Erythroblast (primary cell): ENCODE data around the gene LIMS1.
"Not testable (repeated sequence)": the region's sequence is repeated elsewhere in the genome, so short reads cannot be mapped to it uniquely, and the experiment has no call there.

Experiments used
- DNase-seq, 2 experiments: peaks; one replicate each; lab custom pipeline; 2025; lab: John Stamatoyannopoulos, UW
- GATA1 ChIP-seq: IDR thresholded peaks from 2 replicates; pipeline ENCODE4 v1.6.1; 2011; ENCODE audit warnings: low read depth, mild to moderate bottlenecking, control low read depth, low read length, moderate library complexity
- POLR2A ChIP-seq: IDR thresholded peaks from 2 replicates; pipeline ENCODE4 v1.6.1; 2011; ENCODE audit warnings: mild to moderate bottlenecking, low read length

Gene LIMS1

DNA sequence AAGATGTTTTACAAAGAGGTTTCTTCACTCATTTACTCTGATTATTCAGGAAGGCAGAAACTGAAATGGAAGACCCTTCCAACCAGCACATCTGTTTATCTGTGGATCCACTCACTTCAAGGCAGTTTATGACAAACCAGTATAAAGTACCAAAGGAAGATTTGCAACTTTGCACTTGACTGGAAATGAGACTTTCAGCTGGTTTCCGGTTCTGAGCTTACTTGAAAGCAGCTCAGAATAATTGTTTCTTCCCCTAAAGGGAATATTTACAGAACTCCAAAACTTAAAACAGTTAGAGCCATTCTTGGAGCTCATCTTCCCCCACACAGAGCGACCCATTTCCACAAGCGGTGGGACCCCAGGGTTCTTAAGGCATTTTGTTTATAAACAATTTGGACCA is 129.8 kb downstream of the LIMS1 start:
- DNase-seq: not testable (repeated sequence)

DNA sequence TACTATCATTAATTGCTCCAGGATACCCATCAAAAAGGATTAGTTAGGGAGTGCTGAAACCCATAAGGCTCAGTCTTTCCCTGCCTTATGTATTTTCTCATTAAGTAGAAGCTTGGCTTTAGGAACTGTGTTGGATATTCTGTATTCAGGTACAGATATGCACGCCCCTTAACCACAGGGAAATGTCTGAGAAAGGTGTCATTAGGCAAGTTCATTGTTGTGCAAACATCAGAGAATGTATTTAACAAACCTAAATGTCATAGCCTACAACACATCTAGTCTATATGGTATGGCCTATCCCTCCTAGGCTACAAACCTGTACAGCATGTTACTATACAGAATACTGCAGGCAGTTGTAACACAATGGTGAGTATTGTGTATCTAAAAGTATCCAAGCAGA is 130.7 kb downstream of the LIMS1 start:
- not testable (repeated sequence) for DNase-seq

DNA sequence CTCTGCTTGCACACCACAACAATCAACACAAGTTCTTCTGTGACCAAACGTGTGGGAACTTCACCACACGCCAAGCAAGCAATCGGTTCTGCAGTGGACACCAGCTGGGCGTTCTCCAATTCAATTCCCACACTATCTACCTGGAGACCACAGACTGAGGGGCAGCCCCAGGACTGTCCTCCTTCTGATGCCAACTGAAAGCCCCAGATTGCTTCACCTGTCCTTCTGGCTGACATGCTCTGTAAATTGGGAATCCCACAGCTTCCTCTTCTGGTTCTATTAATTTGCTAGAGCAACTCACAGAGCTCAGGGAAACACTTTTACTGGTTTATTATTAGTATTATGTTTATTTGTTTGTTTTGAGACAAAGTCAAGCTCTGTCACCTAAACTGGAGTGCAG is 131.7 kb downstream of the LIMS1 start:
- DNase-seq: not testable (repeated sequence)

DNA sequence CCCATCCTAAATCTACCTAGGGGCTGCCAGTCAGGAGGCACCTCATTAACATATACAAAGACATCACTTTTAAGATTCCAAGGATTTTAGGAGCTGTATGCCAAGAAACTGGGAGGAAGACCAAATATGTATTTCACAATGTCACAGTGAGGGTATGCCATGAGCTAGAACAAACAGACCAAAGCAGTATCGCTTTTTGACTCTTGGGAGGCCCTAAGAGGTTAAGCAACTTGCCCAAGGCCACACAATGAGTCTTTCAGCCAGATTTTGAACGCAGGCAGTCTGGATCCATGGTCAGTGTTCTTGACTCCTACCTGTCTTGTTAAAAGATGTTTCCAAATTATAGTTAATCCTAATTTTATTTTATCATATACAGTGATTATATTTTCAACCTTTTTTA is 132.9 kb downstream of the LIMS1 start:
- not testable (repeated sequence) for DNase-seq

DNA sequence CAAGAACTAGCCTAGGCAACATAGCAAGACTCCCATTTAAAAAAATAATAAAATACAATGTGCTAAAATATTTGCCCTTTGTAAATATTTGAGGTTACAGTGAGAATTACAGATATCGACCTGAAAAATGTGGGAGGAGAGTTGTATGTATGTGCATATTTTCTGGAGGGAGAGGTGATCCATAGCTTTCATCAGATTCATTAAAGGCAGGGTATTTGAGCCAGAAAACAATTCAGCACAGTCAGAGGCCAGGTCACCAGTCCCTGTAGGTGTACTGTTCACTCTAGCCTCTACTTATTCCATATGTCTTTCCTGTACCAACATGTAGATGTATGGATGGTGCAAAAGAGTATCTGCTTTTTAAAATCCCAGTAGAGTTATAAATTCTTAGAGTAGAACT is 136.0 kb downstream of the LIMS1 start:
- DNase-seq: not testable (repeated sequence)

DNA sequence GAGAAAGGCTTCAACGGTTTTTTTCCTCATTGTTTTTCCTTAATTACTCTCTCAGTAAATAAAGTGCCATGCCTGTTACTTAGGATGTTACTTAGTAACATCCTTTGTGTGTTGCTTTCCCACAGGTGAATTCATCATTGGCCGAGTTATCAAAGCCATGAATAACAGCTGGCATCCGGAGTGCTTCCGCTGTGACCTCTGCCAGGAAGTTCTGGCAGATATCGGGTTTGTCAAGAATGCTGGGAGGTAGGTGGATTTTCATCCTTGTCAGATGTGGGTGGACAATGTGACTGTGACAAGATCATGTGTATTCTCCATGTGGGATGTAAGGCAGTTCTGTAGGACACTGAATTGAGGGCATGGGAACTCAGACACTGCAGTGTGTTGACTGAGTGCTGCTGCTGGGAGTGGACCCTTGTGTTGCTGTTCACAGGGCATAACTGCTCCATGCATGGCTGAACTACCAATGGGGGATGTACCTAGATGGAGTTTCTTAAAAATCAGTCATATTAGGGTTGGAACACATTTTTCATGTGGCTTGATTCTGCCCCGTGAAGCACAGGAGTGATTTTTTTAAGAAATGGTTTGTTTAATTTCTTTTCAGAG is 138.0 kb downstream of the LIMS1 start:
- DNase-seq: not testable (repeated sequence)

DNA sequence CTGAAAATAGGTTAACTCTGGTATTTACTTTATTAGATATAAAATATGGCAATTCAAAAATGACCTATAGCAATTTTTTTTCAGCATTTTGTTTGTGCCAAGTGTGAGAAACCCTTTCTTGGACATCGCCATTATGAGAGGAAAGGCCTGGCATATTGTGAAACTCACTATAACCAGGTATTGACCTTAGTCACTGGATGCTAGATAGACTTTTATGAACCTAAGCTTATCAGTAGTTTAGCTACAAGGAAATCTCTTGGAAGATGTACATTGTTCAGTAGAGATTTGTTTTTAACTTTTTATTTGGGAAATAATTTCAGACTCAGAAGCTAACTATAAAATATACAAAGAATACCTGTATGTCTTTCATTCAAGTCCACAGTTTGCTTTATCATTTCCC is 142.3 kb downstream of the LIMS1 start:
- not testable (repeated sequence) for DNase-seq

DNA sequence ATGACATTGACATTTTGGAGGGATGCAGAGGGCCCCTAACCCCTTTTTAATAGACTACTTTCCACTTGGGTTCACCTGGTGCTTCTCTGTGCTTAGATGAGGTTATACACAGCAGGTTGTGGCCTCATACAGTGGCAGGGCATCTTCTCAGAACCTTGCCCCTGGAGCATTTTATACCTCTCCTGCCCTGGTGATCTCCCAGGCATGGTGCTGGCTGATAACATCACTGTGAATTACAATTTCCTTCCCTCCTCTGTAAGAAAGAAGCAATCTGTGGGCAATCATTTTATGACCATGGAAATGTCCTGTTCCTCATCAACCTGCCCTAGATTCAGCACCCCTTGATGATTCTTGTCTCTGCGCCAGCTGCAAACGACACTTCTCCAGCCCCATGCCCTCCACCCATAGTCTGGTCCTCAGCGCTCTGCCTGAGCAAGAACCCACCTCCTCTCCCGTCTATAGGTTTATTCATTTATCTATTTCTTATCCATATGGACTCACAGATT is 143.0 kb downstream of the LIMS1 start:
- not testable (repeated sequence) for DNase-seq

DNA sequence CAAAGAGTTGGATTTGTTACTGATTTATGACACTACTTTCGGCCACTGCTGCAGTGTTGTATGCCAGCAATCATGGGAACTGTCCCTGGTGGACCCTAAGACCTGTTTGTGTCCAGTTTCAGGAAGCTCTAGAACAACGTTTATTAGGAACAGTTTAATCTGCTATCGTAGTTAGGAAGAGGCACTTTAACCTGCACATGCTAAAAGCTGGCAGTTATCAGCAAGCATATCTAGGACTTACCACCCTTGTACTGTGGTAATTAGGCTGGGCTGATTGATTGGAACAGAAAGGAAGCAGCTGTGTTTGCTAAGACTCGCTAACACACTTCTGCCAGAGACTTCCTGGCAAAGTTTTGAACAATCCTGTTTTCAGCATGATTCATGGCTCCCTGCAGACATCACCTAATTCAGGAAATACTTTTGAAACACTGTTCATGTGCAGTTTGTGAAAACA is 144.0 kb downstream of the LIMS1 start:
- DNase-seq: not testable (repeated sequence)

DNA sequence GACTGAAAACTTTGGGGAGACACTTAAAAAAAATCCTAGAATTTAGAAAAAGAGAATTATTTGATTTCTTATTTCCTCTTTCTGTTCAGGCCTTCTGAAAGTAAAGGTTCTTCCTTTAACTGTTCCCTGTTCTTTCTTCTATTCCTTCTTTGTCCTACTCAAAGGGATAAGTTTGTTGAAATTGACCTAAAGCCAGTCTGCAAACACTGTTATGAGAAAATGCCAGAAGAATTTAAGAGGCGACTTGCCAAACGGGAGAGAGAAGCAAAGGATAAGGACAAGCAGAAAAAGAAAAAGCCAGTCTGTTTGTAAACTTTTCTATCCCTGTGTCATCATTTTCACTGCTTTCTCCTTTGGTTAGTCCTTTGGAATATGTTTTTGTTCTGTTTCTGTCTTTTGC is 146.5 kb downstream of the LIMS1 start:
- not testable (repeated sequence) for DNase-seq

DNA sequence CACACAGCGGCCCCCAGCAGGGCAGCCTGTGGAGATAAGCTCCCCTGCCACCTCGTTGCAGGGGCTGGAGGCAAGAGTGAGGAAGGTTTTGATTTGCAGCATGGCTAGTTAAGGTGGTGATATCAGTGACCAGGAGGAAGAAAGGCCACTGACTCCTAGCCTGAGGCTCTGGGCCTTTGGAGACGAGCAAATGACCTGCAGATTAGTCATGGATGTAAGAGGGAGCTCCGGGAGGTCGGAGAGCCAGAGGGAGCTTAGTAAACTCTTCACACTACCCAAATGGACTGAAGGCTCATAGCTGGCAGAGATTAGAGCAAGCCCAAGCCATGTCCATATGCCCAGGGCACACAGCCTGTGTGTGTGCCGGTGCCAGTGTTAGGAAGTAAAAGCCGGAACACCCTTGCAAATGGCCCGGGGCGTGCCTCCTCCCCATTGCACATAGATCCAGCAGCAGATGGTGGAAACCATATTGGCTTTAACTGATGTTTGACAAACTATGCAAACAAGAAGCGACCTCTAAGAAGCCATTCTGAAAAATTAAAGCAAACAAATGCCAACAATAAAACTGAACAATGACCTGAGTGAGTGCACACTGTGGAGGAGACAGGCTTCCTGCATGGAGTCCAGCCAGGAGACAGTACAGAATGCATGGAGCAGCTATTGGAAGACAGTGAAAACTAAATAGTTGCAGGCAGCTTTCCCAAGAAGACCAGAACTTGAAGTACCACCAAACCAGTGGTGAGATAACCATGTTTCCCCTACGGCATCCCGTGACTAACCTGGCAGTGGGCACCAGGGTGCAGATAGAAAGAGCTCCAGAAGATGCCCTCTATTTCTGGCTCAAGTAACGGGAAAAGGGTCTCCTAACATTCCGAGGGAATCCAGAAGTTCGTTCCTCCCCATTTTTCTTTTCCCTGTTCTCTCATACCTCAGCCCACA is 154.8 kb downstream of the LIMS1 start:
- DNase-seq: not testable (repeated sequence)

DNA sequence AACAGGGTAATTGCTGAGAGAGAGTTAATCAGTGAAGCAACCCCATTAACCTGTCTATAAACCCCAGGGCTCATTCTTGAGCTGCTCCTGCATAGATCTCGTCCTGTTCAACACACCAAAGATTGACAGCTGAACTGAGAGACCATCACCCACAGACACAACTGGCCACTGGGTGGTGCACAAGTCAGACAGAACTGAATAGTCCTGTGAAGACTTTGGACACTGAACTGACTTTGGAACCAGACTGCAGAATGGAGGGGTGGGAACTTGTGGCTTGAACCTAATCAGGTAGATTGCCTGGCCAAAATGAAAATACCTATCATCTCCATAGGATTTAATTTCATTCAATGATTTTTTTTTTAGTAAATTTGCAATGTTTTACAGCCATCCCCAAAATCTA is 155.7 kb downstream of the LIMS1 start:
- DNase-seq: not testable (repeated sequence)

DNA sequence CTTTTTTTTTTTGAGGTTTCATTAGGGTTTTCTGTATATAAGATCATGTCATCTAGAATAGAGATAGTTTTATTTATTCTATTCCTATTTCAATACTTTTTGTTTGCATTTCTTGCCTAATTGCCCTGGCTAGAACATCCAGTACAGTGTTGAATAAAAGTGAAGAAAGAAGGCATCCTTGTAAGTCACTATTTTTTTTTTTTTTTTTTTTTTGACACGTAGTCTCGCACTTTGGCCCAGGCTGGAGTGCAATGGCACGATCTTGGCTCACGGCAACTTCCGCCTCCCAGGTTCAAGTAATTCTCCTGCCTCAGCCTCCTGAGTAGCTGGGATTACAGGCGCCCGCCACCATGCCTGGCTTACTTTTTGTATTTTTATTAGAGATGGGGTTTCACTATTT is 157.2 kb downstream of the LIMS1 start:
- no peak for DNase-seq
- TF ChIP-seq GATA1 (no peak), POLR2A (no peak)

DNA sequence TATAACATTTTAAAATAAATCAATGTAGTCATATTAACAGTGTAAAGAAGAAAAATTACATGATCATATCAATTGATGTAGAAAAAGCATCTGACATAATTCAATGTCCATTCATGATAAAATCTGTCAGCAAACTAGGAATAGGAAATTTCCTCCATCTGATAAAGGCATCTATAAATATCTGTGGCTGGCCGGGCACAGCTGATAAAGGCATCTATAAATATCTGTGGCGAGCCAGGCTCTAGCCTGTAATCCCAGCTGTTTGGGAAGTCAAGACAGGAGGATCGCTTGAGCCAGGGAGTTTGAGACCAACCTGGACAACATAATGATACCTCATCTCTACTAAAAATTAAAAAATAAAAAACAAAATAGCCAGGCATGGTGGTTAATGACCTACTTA is 166.9 kb downstream of the LIMS1 start:
- TF ChIP-seq POLR2A: no peak
- TF ChIP-seq GATA1: no peak
- DNase-seq: peak in 1 of 2 experiments; percentile 8

DNA sequence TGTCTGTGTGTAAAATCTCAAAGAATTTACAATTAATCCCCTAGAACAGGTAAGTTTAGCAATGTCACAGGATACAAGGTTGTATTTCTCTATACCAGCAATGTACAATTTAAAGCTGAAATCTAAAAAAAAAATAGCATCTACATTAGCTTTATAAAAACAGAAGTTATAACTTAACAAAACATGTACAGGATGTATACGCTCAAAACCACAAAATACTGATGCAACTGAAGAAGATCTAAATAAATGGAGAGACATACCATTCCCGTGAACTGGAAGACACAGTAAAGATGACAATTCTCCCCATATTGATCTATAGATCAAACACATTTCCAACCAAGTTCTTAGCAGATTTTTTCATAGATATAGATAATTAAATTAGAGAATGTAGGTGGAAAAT is 167.5 kb downstream of the LIMS1 start:
- DNase-seq: no peak

DNA sequence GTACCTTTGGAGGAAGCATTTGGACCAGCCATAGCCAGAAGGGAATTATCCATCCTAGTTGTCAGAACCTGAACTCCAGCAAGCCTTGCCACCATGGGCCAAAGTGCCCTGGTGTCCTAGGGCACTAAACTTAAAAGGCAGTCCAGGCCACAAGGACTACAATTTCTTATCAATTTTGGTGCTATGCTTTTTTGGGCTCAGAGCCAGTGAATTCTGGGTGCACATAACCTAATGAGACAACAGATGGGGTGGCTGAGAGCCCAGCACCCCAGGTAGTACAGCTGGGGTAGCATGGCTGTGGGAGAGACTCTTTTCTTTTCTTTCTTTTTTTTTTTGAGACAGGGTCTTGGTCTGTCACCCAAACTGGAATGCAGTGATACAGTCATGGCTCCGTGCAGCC is 170.6 kb downstream of the LIMS1 start:
- peak; percentile 5 to 30 for DNase-seq
- no peak for TF ChIP-seq GATA1
- TF ChIP-seq POLR2A: no peak

More for the DNA sequence above, 167.5 kb downstream of the LIMS1 start:
- TF ChIP-seq POLR2A: no peak
- TF ChIP-seq GATA1: no peak
